Suppressor macrophage (primary cell): ENCODE data around the gene HSD17B3.
"Not testable (repeated sequence)": the region's sequence is repeated elsewhere in the genome, so short reads cannot be mapped to it uniquely, and the experiment has no call there.

Source experiments
- DNase-seq, 4 experiments: peaks; one replicate each; pipeline ENCODE4 v3.0.0-alpha.2; 2020 to 2022

HSD17B3 gene

GRCh38 chr9:96192710-96193109 is 109.3 kb downstream of the HSD17B3 start:
- DNase-seq: no peak

- DNase-seq: no peak
Measured at GRCh38 chr9:96189995-96190394, 112.0 kb downstream of the HSD17B3 start.

GRCh38 chr9:96189581-96189980 is 112.4 kb downstream of the HSD17B3 start:
- DNase-seq: not testable (repeated sequence)

GRCh38 chr9:96188571-96188970 is 113.4 kb downstream of the HSD17B3 start:
- no peak for DNase-seq

GRCh38 chr9:96187151-96187555 is 114.8 kb downstream of the HSD17B3 start:
- no peak for DNase-seq

- no peak for DNase-seq
Measured at GRCh38 chr9:96186591-96187011, 115.4 kb downstream of the HSD17B3 start.

GRCh38 chr9:96185518-96186156 is 116.3 kb downstream of the HSD17B3 start:
- no peak for DNase-seq
